A549 treated with AZD9567 at 1 μM for 4 hours (cell line): Measurements from ENCODE around the gene ACTN2. TPM values are rescaled to one million over a fixed set of nuclear protein-coding genes. Genes with fewer than 3 reads are reported as not detected.

ENCODE experiments used
- total RNA-seq: library from RNA; stranded (reverse); fragments of 200-300 nt; extraction: Qiagen RNA extraction; gene quantifications from 5 replicates; pipeline ENCODE4 v1.2.3, GENCODE V29; 2022; ENCODE audit not compliant: insufficient read depth

ACTN2 gene
- total RNA-seq, result 0.03 to 0.07 TPM (median 0.03 TPM) in 3 of 5 replicates, not detected in the others

GRCh38 chr1:236685917-236686814, at the start of gene ACTN2:
Gene ACTN2, plus strand, starts transcription at chr1:236686499. Its CDS starts 175 bp downstream, at chr1:236686674.

DNA sequence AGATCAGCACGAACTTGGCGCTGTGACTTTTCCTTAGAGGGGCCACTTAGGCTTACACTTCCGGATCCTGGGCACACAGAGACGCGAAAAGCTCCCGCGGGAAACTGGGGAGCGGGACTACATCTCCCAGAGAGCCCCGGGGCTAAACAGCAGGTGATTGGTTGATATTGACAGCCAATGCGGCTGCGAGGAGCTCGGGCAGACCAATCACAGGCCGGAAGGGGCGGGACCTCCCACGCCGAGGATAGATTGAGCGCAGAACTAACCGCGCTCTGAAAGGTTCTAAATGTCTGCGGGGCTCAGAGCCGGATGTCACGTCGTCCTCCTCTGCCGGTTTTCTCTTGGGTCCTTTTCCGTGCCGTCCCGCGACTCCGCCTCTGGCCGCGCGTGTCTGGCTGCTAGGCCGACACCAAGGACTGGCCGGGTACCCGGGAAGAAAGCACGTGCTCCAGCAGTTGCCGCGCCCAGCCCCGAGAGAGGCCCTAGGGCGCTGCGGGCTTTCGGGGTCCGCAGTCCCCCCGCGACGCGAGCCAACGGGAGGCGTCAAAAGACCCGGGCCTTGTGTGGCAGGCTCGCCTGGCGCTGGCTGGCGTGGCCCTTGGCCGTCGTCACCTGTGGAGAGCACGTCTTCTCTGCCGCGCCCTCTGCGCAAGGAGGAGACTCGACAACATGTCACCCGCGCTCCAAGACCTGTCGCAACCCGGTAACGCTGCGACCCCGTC, 108.9 kb downstream of the ACTN2 start, which contains the start of gene MTR:
TSS of gene MTR (plus strand) at position 258 of the 722 bp plus-strand sequence. CDS start at position 670, 412 bp downstream.

Other genes starting within 250 kb of the ACTN2 start
- 27.4 to 36.2 TPM (median 29.5 TPM) in 5 replicates for gene LGALS8, start 162.5 kb upstream of the ACTN2 start, total RNA-seq
- gene HEATR1, start 82.0 kb upstream of the ACTN2 start, total RNA-seq, result 23.9 to 27.8 TPM (median 26.8 TPM) in 5 replicates
- 4.5 to 7.9 TPM (median 6.0 TPM) in 5 replicates for gene MTR, start 108.8 kb downstream of the ACTN2 start, total RNA-seq